ENCODE data around the gene UBAC2. TPM values are rescaled to one million over a fixed set of nuclear protein-coding genes. Genes with fewer than 3 reads are reported as not detected.

The UBAC2 gene
- total and polyA plus RNA-seq, 2 donors (not counting 1 experiment from before 2014, with no cell fraction given): 32.4 to 87.4 TPM

DNA sequence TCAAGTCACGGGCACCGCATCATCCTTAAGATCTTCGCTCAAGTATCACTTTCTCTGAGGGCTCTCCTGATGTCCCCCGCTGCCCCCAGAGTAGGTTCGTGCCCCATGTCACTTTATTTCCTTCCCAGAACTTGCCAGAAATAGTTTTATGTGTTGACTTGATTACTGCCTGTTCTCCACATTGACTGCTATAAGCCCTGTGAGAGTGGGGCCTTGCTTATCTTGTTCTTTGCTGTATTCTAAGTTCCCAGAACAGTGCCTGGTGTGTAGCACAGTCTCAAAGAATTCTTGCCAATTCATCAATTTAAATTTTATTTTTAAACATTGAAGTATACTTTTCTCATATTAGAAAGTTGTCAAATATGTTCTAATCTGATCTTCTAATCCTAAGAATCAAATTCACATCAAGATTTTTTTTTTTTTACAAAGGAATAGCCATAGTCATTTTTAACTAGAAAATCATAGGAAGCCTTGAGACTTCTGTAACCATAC is 138.6 kb downstream of the UBAC2 start:
- no peak overlapping the region for H3K4me2 ChIP-seq (ENCODE audit: extremely low read depth, insufficient read depth, low read length)
- no peak for TF ChIP-seq CTCF (conservative IDR thresholded peaks at IDR 0.05 in 1 of 2, IDR thresholded peaks at IDR 0.05 in 1 of 2; ENCODE audit: low read depth in 1 of 2, low read length in 2 of 2)
- TF ChIP-seq EZH2 (IDR thresholded peaks at IDR 0.05; ENCODE audit: low read length, missing control alignments): no peak
- H3K4me1 ChIP-seq (ENCODE audit: control insufficient read depth, extremely low read depth, insufficient read depth, low read length): no peaks in the 10 kb centered on the region
- H3K27me3 ChIP-seq (ENCODE audit: control insufficient read depth, insufficient read depth, low read length): no peaks in the 10 kb centered on the region
- H4K20me1 ChIP-seq (ENCODE audit: control insufficient read depth, extremely low read depth, insufficient read depth, low read length): no peaks in the 10 kb centered on the region
- H3K27ac ChIP-seq (ENCODE audit: insufficient read depth, low read length): no peak overlapping the region
- no peak for DNase-seq (ENCODE audit: low read depth in 2 of 2)
- H2AFZ ChIP-seq (ENCODE audit: low read length): no peak overlapping the region
- H3K9me3 ChIP-seq (ENCODE audit: control insufficient read depth, insufficient read depth, low read depth, low read length): no peaks in the 10 kb centered on the region
- H3K9ac ChIP-seq (ENCODE audit: insufficient read depth, low read length): no peak overlapping the region
- no peak overlapping the region for H3K4me3 ChIP-seq (replicated peaks in 1 of 4; ENCODE audit: control extremely low read depth in 1 of 4, insufficient read depth in 1 of 4, low read depth in 3 of 4, low read length in 4 of 4)
- no peaks in the 10 kb centered on the region for H3K36me3 ChIP-seq (ENCODE audit: control insufficient read depth, insufficient read depth, low read length)
- no peaks in the 10 kb centered on the region for H3K79me2 ChIP-seq (ENCODE audit: control insufficient read depth, insufficient read depth, low read length)

GRCh38 chr13:99339736-99340397 is 139.2 kb downstream of the UBAC2 start:
- peak; percentile 38 to 48 for DNase-seq (ENCODE audit: low read depth in 2 of 2)
- no peaks in the 10 kb centered on the region for H3K27me3 ChIP-seq (ENCODE audit: control insufficient read depth, insufficient read depth, low read length)
- no peak overlapping the region for H3K4me3 ChIP-seq (replicated peaks in 1 of 4; ENCODE audit: control extremely low read depth in 1 of 4, insufficient read depth in 1 of 4, low read depth in 3 of 4, low read length in 4 of 4)
- no peak overlapping the region for H3K27ac ChIP-seq (ENCODE audit: insufficient read depth, low read length)
- H3K9ac ChIP-seq (ENCODE audit: insufficient read depth, low read length): no peak overlapping the region
- no peak overlapping the region for H2AFZ ChIP-seq (ENCODE audit: low read length)
- H3K36me3 ChIP-seq (ENCODE audit: control insufficient read depth, insufficient read depth, low read length): no peaks in the 10 kb centered on the region
- no peak overlapping the region for H3K4me2 ChIP-seq (ENCODE audit: extremely low read depth, insufficient read depth, low read length)
- no peaks in the 10 kb centered on the region for H3K9me3 ChIP-seq (ENCODE audit: control insufficient read depth, insufficient read depth, low read depth, low read length)
- H3K4me1 ChIP-seq (ENCODE audit: control insufficient read depth, extremely low read depth, insufficient read depth, low read length): no peaks in the 10 kb centered on the region
- TF ChIP-seq CTCF (conservative IDR thresholded peaks at IDR 0.05 in 1 of 2, IDR thresholded peaks at IDR 0.05 in 1 of 2; ENCODE audit: low read depth in 1 of 2, low read length in 2 of 2): no peak
- TF ChIP-seq EZH2 (IDR thresholded peaks at IDR 0.05; ENCODE audit: low read length, missing control alignments): no peak
- no peaks in the 10 kb centered on the region for H4K20me1 ChIP-seq (ENCODE audit: control insufficient read depth, extremely low read depth, insufficient read depth, low read length)
- H3K79me2 ChIP-seq (ENCODE audit: control insufficient read depth, insufficient read depth, low read length): no peaks in the 10 kb centered on the region

- no peak for TF ChIP-seq CTCF (conservative IDR thresholded peaks at IDR 0.05 in 1 of 2, IDR thresholded peaks at IDR 0.05 in 1 of 2; ENCODE audit: low read depth in 1 of 2, low read length in 2 of 2)
- no peak for TF ChIP-seq EZH2 (IDR thresholded peaks at IDR 0.05; ENCODE audit: low read length, missing control alignments)
- Histone ChIP-seq H3K9ac (ENCODE audit: insufficient read depth, low read length) (no peak overlapping the region), H3K79me2 (ENCODE audit: control insufficient read depth, insufficient read depth, low read length) (no peaks in the 10 kb centered on the region), H3K9me3 (ENCODE audit: control insufficient read depth, insufficient read depth, low read depth, low read length) (no peaks in the 10 kb centered on the region), H3K27me3 (ENCODE audit: control insufficient read depth, insufficient read depth, low read length) (no peaks in the 10 kb centered on the region), H2AFZ (ENCODE audit: low read length) (no peak overlapping the region), H3K4me2 (ENCODE audit: extremely low read depth, insufficient read depth, low read length) (no peak overlapping the region), H3K4me1 (ENCODE audit: control insufficient read depth, extremely low read depth, insufficient read depth, low read length) (no peaks in the 10 kb centered on the region), H4K20me1 (ENCODE audit: control insufficient read depth, extremely low read depth, insufficient read depth, low read length) (no peaks in the 10 kb centered on the region), H3K27ac (ENCODE audit: insufficient read depth, low read length) (no peak overlapping the region), H3K4me3 (replicated peaks in 1 of 4; ENCODE audit: control extremely low read depth in 1 of 4, insufficient read depth in 1 of 4, low read depth in 3 of 4, low read length in 4 of 4) (no peak overlapping the region), H3K36me3 (ENCODE audit: control insufficient read depth, insufficient read depth, low read length) (no peaks in the 10 kb centered on the region)
- no peak for DNase-seq (ENCODE audit: low read depth in 2 of 2)
Measured at GRCh38 chr13:99340638-99341037, 140.0 kb downstream of the UBAC2 start.

Measured in fibroblast of lung (primary cell).